ENCODE results near the gene KCNH4. TPM values are rescaled to one million over a fixed set of nuclear protein-coding genes. Genes with fewer than 3 reads are reported as not detected.

Gene KCNH4
- total and polyA plus RNA-seq, 2 donors: 0.05 to 0.09 TPM

GRCh38 chr17:42138749-42139492, 42.0 kb downstream of the KCNH4 start:
- 96% methylated on average over 7 of the region's 7 CpGs for WGBS
- DNase-seq (ENCODE audit: low read depth in 6 of 9, low spot score in 9 of 9): no peak
- Histone ChIP-seq H3K9me3 (ENCODE audit: control insufficient read depth in 2 of 2, insufficient read depth in 1 of 2, low read length in 1 of 2) (no peaks in the 10 kb centered on the region), H3K27me3 (ENCODE audit: control insufficient read depth in 2 of 2, insufficient read depth in 1 of 2, low read length in 1 of 2) (no peaks in the 10 kb centered on the region), H3K27ac (ENCODE audit: low read depth in 1 of 2, low read length in 1 of 2) (no peak overlapping the region), H3K4me3 (ENCODE audit: low read length in 2 of 2) (no peak overlapping the region), H3K36me3 (ENCODE audit: control insufficient read depth in 2 of 2, insufficient read depth in 2 of 2, low read length in 1 of 2) (peaks cover 23 to 63% of the 10 kb centered on the region in 2 donors), H3K4me1 (ENCODE audit: control insufficient read depth in 2 of 2, insufficient read depth in 2 of 2, low read length in 2 of 2) (peaks cover 7 to 19% of the 10 kb centered on the region in 2 donors)

DNA sequence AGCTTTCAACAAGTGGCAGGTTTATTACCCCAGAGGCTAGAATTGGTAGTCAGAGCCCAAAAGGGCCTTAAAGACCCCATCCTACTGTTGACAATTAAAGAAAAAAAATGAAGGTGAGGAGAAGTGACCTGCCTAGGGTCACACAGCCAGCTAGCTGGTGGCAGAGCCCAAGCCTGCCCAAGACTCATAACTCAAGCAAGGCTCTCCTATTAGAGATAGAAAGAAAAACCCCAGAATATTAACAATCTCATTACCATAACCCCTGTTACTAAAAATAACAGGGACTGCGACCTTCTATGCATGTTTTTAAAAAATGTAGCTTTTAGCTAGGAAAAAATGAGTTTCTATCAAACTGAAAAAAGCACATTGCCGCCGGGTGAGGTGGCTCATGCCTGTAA, 44.3 kb downstream of the KCNH4 start:
- Histone ChIP-seq H3K36me3 (ENCODE audit: control insufficient read depth in 2 of 2, insufficient read depth in 2 of 2, low read length in 1 of 2) (peaks cover 16 to 45% of the 10 kb centered on the region in 2 donors), H3K27me3 (ENCODE audit: control insufficient read depth in 2 of 2, insufficient read depth in 1 of 2, low read length in 1 of 2) (no peaks in the 10 kb centered on the region), H3K27ac (ENCODE audit: low read depth in 1 of 2, low read length in 1 of 2) (no peak overlapping the region), H3K4me1 (ENCODE audit: control insufficient read depth in 2 of 2, insufficient read depth in 2 of 2, low read length in 2 of 2) (peaks cover 26 to 38% of the 10 kb centered on the region in 2 donors), H3K4me3 (ENCODE audit: low read length in 2 of 2) (no peak overlapping the region), H3K9me3 (ENCODE audit: control insufficient read depth in 2 of 2, insufficient read depth in 1 of 2, low read length in 1 of 2) (no peaks in the 10 kb centered on the region)
- WGBS: 98% methylated on average over 3 of the region's 3 CpGs
- no peak for DNase-seq (ENCODE audit: low read depth in 6 of 9, low spot score in 9 of 9)

GRCh38 chr17:42135664-42136653, 45.0 kb downstream of the KCNH4 start:
- Histone ChIP-seq H3K27ac (ENCODE audit: low read depth in 1 of 2, low read length in 1 of 2) (no peak overlapping the region), H3K4me1 (ENCODE audit: control insufficient read depth in 2 of 2, insufficient read depth in 2 of 2, low read length in 2 of 2) (peaks cover 28 to 38% of the 10 kb centered on the region in 2 donors), H3K4me3 (ENCODE audit: low read length in 2 of 2) (no peak overlapping the region), H3K9me3 (ENCODE audit: control insufficient read depth in 2 of 2, insufficient read depth in 1 of 2, low read length in 1 of 2) (no peaks in the 10 kb centered on the region), H3K36me3 (ENCODE audit: control insufficient read depth in 2 of 2, insufficient read depth in 2 of 2, low read length in 1 of 2) (peaks cover 15 to 44% of the 10 kb centered on the region in 2 donors), H3K27me3 (ENCODE audit: control insufficient read depth in 2 of 2, insufficient read depth in 1 of 2, low read length in 1 of 2) (no peaks in the 10 kb centered on the region)
- no peak for DNase-seq (ENCODE audit: low read depth in 6 of 9, low spot score in 9 of 9)
- WGBS: 90% methylated on average over 15 of the region's 15 CpGs

GRCh38 chr17:42135151-42135550, 45.8 kb downstream of the KCNH4 start:
- no peak overlapping the region for H3K27ac ChIP-seq (ENCODE audit: low read depth in 1 of 2, low read length in 1 of 2)

GRCh38 chr17:42133461-42134041, 47.4 kb downstream of the KCNH4 start:
- peaks cover 29 to 40% of the 10 kb centered on the region in 2 donors for H3K4me1 ChIP-seq (ENCODE audit: control insufficient read depth in 2 of 2, insufficient read depth in 2 of 2, low read length in 2 of 2)
- 26% methylated on average over 4 of the region's 4 CpGs for WGBS
- DNase-seq (ENCODE audit: low read depth in 6 of 9, low spot score in 9 of 9): peak; percentile 52 to 93 (median 72)

More at GRCh38 chr17:42135151-42135550, 45.8 kb downstream of the KCNH4 start:
- Histone ChIP-seq H3K36me3 (ENCODE audit: control insufficient read depth in 2 of 2, insufficient read depth in 2 of 2, low read length in 1 of 2) (peaks cover 21 to 45% of the 10 kb centered on the region in 2 donors), H3K4me3 (ENCODE audit: low read length in 2 of 2) (no peak overlapping the region), H3K9me3 (ENCODE audit: control insufficient read depth in 2 of 2, insufficient read depth in 1 of 2, low read length in 1 of 2) (no peaks in the 10 kb centered on the region), H3K4me1 (ENCODE audit: control insufficient read depth in 2 of 2, insufficient read depth in 2 of 2, low read length in 2 of 2) (peaks cover 29 to 39% of the 10 kb centered on the region in 2 donors), H3K27me3 (ENCODE audit: control insufficient read depth in 2 of 2, insufficient read depth in 1 of 2, low read length in 1 of 2) (no peaks in the 10 kb centered on the region)
- WGBS: 97% methylated on average over 6 of the region's 6 CpGs
- no peak for DNase-seq (ENCODE audit: low read depth in 6 of 9, low spot score in 9 of 9)

DNA sequence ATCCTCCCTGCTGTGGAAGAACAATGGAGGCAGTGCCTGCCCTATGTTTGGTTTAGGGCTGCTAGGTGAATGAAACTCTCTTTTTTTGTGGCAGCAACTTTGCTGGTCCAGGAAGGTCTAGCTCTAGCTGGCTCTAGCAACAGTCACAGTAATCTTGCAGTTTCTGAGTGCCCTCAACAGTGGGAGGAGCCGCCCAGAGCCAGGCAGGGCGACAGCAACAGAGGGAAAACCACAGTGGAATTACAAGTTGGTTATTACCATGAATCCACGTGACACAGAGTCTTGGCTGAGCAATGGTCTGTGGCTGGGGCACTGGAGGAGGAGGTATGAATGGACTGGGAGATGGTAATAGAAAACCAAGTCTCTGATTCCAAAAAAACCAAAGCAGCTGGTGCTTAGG, 48.0 kb downstream of the KCNH4 start:
- DNase-seq (ENCODE audit: low read depth in 6 of 9, low spot score in 9 of 9): no peak
- Histone ChIP-seq H3K27ac (ENCODE audit: low read depth in 1 of 2, low read length in 1 of 2) (peak overlapping the region; percentile 44 to 80), H3K36me3 (ENCODE audit: control insufficient read depth in 2 of 2, insufficient read depth in 2 of 2, low read length in 1 of 2) (peaks cover 43 to 62% of the 10 kb centered on the region in 2 donors), H3K27me3 (ENCODE audit: control insufficient read depth in 2 of 2, insufficient read depth in 1 of 2, low read length in 1 of 2) (no peaks in the 10 kb centered on the region), H3K4me3 (ENCODE audit: low read length in 2 of 2) (no peak overlapping the region), H3K9me3 (ENCODE audit: control insufficient read depth in 2 of 2, insufficient read depth in 1 of 2, low read length in 1 of 2) (no peaks in the 10 kb centered on the region), H3K4me1 (ENCODE audit: control insufficient read depth in 2 of 2, insufficient read depth in 2 of 2, low read length in 2 of 2) (peaks cover 29 to 40% of the 10 kb centered on the region in 2 donors)
- 11% methylated on average over 3 of the region's 3 CpGs for WGBS

More at GRCh38 chr17:42133461-42134041, 47.4 kb downstream of the KCNH4 start:
- no peak overlapping the region for H3K4me3 ChIP-seq (ENCODE audit: low read length in 2 of 2)
- H3K36me3 ChIP-seq (ENCODE audit: control insufficient read depth in 2 of 2, insufficient read depth in 2 of 2, low read length in 1 of 2): peaks cover 37 to 56% of the 10 kb centered on the region in 2 donors
- H3K27me3 ChIP-seq (ENCODE audit: control insufficient read depth in 2 of 2, insufficient read depth in 1 of 2, low read length in 1 of 2): no peaks in the 10 kb centered on the region
- H3K27ac ChIP-seq (ENCODE audit: low read depth in 1 of 2, low read length in 1 of 2): peak overlapping the region; percentile 44 to 80
- H3K9me3 ChIP-seq (ENCODE audit: control insufficient read depth in 2 of 2, insufficient read depth in 1 of 2, low read length in 1 of 2): no peaks in the 10 kb centered on the region

DNA sequence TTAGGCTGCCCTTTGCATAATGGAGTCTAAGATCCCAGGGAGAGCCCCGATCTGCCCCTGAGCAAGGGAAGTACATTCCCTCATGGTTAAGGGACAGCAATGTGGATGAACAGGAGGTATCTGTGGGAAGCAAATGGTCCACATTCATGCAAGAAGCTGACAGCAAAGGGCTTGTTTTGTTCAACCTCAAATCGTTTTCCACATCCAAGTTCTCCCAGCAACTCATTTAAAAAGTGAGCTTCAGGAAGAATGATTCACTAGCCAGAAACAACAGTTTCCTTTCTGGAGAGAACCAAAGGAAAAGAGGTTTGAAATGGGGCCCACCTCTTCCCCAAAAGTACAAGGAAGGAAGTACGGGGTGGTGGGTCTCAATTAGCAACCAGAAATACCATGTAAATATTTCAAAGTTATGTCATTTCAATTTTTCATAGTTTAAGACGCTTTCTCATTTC, 48.9 kb downstream of the KCNH4 start:
- H3K27me3 ChIP-seq (ENCODE audit: control insufficient read depth in 2 of 2, insufficient read depth in 1 of 2, low read length in 1 of 2): no peaks in the 10 kb centered on the region
- no peak for DNase-seq (ENCODE audit: low read depth in 6 of 9, low spot score in 9 of 9)
- peaks cover 29 to 40% of the 10 kb centered on the region in 2 donors for H3K4me1 ChIP-seq (ENCODE audit: control insufficient read depth in 2 of 2, insufficient read depth in 2 of 2, low read length in 2 of 2)
- H3K36me3 ChIP-seq (ENCODE audit: control insufficient read depth in 2 of 2, insufficient read depth in 2 of 2, low read length in 1 of 2): peaks cover 47 to 72% of the 10 kb centered on the region in 2 donors
- WGBS: 56% methylated on average over 4 of the region's 4 CpGs
- H3K9me3 ChIP-seq (ENCODE audit: control insufficient read depth in 2 of 2, insufficient read depth in 1 of 2, low read length in 1 of 2): no peaks in the 10 kb centered on the region
- H3K4me3 ChIP-seq (ENCODE audit: low read length in 2 of 2): no peak overlapping the region
- H3K27ac ChIP-seq (ENCODE audit: low read depth in 1 of 2, low read length in 1 of 2): no peak overlapping the region

DNA sequence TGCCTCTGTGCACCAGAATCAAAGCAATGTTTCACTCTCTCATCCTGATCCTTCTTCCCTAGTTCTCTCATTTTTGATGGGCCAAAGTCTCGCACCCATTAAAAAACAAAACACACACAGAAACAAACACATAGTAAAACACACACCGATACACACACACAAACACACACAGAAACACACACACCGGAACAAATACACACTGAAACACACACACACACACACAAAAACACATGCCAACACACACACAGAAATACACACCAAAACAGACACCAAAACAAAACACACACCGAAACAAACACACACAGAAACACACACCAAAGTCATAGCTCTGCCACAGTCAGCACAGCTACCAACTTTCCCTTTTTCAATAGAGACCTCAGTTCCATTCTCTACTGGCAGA, 49.7 kb downstream of the KCNH4 start:
- H3K27ac ChIP-seq (ENCODE audit: low read depth in 1 of 2, low read length in 1 of 2): no peak overlapping the region
- no peaks in the 10 kb centered on the region for H3K9me3 ChIP-seq (ENCODE audit: control insufficient read depth in 2 of 2, insufficient read depth in 1 of 2, low read length in 1 of 2)
- H3K36me3 ChIP-seq (ENCODE audit: control insufficient read depth in 2 of 2, insufficient read depth in 2 of 2, low read length in 1 of 2): peaks cover 46 to 71% of the 10 kb centered on the region in 2 donors
- no peak overlapping the region for H3K4me3 ChIP-seq (ENCODE audit: low read length in 2 of 2)
- WGBS: 98% methylated on average over 4 of the region's 4 CpGs
- H3K4me1 ChIP-seq (ENCODE audit: control insufficient read depth in 2 of 2, insufficient read depth in 2 of 2, low read length in 2 of 2): peaks cover 29 to 39% of the 10 kb centered on the region in 2 donors
- no peaks in the 10 kb centered on the region for H3K27me3 ChIP-seq (ENCODE audit: control insufficient read depth in 2 of 2, insufficient read depth in 1 of 2, low read length in 1 of 2)
- no peak for DNase-seq (ENCODE audit: low read depth in 6 of 9, low spot score in 9 of 9)

Measured in thymus (tissue), 11 donors.